ENCODE measurements around the gene KRTAP5-3.
"Not testable (repeated sequence)": the region's sequence is repeated elsewhere in the genome, so short reads cannot be mapped to it uniquely, and the experiment has no call there.

Gene KRTAP5-3

DNA sequence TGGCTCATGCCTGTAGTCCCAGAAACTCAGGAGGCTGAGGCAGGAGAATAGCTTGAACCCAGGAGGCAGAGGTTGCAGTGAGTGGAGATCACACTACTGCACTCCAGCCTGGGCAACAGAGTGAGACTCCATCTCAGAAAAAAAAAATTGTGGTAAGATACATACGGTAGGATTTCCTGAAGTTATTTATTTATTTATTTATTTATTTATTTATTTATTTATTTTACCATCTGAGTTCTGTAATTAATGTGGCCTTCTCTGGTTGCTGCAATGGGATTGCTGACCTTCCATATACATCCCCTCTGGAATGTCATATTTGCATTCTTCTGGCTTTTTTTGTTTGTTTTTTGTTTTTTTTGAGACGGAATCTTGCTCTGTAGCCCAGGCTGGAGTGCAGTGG is 25.4 kb downstream of the KRTAP5-3 start:
- not testable (repeated sequence) for DNase-seq (ENCODE audit: low spot score)

DNA sequence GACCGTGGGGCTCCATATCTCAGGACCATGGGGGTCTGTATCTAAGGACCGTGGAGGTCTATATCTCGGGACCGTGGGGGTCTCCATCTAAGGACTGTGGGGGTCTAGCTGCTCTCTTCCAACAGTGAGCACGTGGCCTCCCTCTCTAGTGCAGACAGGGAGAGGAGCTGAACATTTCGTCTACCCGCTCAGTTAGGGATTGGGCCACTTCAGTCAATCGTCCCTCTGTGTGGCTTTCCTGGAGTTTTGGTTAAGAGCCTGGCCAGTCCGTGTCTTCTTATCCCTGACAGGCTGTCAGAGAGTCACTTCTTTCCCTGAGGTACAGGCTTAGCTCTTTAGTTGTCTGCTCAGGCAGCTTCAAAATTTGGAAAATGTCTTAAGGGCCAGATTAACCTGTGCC is 26.3 kb downstream of the KRTAP5-3 start:
- no peak for DNase-seq (ENCODE audit: low spot score)

DNA sequence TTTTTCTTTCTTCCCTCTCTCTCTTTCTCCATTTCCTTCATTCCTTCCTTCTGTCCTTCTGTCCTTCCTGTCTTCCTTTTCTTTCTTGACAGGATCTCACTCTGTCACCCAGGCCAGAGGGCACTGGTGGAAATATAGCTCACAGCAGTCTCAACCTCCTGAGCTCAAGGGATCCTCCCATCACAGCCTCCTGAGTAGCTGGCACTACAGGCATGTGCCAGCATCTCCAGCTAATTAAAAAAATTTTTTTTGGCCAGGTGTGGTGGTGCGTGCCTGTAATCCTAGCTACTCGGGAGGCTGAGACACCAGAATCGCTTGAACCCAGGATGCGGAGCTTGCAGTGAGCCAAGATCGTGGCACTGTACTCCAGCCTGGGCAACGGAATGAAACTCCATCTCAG is 31.4 kb downstream of the KRTAP5-3 start:
- no peak for DNase-seq (ENCODE audit: low spot score)

DNA sequence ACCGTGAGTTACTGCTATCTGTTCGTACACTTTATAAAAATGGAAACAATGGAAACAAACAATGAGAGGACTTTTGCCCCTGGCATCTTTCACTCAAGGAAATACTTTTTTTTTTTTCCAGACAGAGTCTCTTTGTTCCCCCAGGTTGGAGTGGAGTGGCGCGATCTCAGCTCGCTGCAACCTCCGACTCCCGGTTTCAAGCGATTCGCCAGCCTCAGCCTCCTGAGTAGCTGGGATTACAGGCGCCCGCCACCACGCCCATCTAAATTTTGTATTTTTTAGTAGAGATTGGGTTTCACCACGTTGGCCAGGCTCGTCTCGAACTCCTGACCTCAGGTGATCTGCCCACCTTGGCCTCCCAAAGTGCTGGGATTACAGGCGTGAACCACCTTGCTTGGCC is 32.5 kb downstream of the KRTAP5-3 start:
- not testable (repeated sequence) for DNase-seq (ENCODE audit: low spot score)

DNA sequence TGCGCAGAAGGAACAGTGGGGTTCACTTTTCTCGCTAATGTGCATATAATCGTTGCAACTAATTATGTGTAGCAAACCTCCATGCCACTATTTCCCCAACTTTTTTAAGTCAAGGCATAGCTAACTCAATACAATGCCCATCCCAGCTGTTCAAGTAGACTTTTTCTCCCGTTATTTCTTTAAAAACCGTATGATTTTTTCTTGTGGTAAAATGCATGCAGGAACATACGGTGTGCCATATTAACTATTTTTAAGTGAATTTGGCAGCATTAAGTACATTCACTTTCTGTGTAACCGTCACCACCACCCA is 33.4 kb downstream of the KRTAP5-3 start:
- no peak for DNase-seq (ENCODE audit: low spot score)

DNA sequence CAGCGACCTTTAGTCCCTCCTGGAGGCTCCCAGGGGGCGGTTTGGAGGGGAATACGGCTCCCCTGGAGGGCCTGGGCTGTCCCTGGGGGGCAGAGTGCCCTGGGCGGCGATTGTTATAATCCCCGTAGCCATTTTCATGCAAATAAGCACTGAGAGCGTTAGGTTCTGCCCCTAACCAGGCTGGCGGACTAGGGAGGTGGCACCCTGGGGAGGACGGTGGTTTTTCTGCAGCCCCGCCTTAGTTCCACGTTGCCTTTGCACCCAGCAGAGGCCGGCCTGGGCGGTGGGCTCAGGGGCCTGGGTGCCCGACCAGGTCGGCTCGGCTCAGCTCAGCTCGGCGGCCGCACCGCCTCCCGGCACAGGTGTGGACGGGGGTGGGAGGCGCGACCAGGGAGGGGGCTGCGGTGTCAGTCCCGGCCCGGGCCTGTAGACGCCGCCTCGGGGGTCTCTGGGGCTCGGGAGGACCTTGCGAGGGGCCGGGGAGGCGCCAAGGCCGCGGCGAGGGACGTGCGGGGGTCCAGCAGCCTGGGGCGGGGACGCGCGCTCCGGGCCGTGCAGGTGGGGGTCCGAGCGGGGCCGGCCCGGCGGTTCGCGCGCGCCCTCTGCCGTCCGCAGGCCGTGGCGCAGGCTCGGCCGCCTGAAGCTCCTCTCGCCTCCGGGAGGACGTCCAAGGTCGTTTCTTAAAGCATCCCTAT is 33.9 kb downstream of the KRTAP5-3 start:
- no peak for DNase-seq (ENCODE audit: low spot score)

DNA sequence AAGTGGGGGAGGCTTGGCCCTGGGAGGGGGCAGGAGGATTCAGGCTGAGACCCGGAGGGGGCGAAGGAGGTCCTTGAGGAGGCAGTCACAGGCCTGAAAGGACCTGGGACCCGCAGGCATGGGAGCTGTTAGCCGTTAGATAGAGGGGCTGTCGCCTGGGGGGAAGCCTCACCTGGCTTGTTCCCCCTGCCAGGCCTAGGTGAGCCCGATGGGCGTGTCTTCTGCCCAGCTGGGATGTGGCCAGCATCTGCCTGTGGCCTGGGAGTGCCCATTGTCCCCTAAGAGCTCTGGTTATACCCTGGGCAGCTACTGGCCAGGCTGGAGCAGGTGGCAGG is 34.4 kb downstream of the KRTAP5-3 start:
- DNase-seq (ENCODE audit: low spot score): no peak

DNA sequence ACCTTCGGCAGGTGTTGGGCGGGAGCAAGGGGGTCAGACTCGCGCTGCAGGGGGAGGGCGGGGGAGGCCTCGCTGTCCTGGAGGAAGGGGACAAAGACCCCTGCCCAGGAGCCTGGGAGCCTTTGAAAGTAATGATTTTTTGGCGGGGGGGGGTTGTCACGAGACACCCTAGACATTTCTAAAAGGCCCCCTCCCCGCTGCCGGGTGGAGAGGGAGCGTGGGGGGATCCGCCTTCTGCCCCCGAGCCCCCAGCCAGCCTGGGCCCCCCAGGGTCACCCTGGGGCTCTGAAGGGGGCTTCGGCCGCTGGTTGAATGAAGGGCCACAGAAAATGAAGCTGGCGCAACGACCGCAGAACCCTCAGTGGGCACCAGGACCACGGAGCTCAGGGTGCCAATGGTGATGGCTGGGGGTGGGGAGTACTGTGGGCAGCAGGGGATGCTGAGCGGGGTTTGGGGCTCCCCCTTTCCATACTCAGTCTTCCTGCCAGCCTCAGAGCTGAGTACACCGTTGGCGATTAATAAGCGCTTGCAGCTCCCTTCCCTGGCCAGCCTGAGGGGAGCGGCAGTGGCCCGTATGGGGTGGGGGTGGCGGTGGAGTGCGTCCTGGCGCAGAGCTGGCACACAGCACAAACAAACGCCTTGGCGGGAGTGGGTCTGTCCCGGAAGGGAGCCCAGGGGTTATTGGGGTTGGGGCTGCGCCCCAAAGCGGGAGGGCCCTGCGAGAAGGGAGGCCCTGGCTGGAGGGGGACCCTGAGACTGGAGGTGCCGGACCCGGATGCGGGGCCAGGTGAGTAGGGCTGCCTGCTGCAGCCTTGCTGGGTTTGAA is 35.0 kb downstream of the KRTAP5-3 start:
- DNase-seq (ENCODE audit: low spot score): no peak

DNA sequence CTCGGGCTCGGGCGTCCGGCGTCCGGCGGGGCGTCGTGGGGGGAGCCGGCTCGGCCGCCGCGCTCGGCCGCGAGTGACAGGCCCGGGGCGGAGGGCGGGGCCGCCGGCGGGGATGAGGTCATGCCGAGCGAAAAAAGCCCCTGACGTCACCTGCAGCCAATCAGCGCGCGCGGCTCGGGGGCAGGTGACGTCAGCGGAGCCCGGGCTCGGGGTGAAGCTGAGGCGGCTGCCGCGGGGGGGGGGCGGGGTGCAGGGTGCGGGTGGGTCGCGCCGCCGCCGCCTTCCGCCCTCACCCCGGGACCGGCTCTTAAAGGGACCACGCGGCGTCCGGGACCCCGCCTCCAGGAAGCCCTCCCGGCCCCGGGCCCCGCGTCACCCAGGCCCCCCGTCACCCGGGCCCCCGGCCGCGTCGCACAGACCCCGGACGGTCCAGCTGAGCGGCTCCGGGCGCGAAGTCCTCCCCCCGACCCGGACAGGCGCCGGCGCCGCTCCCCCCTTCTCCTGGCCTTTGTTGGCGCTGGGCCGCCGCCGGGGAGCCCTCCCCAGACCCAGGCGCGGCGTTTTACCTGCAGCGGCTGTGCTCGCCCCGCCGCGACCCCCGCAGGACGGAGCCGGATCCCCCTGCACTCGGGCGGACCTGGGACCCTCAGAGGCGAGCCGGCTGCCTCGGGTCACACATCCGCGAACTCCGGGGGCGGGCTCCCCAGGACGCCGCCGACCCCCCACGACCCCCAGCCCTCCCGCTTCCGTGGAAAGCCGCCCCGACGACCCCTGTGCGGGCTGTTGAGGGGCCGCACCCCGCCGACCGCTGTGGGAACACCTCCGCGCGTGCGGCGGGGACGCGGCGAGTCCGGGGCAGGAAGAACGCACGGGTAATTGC is 35.8 kb downstream of the KRTAP5-3 start, which contains the start of gene DUSP8:
DUSP8 (minus strand) TSS at position 75 of the 880 bp plus-strand sequence. CDS start 6,445 bp downstream, outside the sequence.
- DNase-seq (ENCODE audit: low spot score): peak; percentile 84

DNA sequence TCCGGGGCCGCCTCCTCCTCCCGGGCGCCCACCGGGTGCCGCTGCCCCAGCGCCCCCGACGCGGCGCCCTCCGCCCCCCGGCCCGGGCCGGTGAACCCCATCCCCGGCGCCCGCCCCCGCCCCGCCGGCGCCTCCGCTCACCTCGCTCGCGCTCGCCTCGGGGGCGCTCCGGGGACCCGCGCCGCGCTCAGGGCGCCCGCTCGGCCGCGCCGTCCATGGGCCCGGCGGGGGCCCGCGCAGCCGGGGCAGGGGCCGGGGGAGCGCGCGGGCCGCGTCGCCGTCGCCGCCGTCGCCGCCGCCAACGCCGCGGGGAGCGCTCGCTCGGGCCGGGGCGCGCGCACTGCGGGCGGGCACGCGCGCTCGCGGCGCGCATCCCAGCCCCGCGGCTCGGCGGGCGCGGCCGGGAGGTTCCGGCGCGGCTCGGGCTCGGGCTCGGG is 36.5 kb downstream of the KRTAP5-3 start:
- DNase-seq (ENCODE audit: low spot score): no peak

DNA sequence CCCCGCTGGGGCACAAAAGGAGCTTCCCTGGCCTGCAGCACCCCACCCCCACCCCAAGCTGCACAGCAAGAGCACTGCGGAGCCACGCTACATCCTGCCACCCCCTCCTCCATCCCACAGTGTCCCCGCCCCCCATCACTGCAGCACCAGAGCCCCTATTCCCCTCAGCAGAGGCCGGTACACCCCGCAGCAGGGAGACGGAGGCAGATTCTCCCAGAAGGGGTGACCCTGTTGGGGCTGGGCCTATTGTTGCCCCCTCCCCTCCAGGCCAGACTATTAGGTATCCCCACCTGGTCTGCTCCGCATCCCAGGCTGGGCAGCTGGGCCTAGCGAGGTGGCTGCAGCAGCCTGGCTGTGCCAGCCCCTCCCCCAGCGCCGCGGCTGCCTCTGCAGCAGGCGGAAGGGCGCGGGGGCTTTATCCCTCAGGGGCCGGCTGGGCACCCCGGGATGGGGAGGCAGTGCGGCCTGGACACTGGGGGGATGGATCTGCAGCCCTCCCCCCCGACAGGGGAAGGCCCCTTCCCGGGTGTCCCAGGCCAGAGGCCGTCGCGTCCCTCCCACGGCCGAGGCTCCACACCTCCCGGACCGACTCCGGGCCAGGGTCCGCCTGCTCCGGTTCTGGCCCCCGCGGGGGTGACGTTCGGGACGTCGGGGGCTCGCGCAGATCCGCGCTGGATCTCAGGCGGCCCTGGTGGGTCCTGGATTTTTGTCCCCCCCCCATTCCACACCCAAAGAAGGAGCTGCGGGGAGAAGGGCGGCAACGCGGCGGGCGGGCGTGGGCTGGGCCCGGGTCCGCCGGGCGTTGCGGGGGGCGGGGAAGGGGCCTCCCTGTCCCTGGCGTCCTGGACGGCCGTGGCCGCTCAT is 37.1 kb downstream of the KRTAP5-3 start:
- DNase-seq (ENCODE audit: low spot score): no peak

DNA sequence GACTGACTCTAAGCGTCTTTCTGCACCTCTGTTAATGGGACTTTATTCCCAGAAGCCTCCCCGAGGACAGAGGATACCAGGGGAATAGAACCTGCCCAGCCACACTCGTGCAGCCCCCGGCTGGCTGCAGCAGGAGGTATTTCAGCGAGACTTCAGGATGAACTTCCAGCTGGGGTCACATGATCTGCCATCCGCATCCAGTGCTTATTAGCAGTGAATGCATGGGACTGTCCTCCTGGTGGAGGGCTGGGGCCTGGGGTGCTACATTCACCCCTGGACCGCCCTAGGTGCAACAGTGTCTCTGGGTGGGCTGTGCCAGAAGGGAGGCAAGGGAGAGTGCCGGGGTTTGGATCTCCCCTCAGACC is 37.8 kb downstream of the KRTAP5-3 start:
- DNase-seq (ENCODE audit: low spot score): no peak

DNA sequence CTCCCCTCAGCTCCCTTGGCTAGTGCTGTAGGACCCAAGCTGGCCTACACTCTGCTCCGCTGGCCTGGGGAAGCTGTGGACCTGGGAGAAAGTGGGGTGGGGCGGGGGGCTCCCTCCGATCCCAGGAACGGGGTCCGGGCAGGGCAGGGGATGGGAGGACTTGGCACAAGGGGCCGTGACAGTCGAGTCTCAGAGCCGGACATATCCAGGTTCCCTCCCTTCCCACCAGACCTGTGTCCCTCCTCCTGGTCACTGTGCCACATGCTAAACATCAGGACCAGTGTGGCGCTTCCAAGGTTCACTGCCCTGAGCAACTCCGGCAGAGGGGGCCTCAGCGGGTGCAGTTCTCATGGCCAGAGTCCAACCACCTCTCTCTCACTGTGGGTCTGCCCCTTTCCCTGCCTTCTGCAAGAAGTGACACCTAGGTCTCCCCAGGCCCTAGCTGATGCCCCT is 38.2 kb downstream of the KRTAP5-3 start:
- no peak for DNase-seq (ENCODE audit: low spot score)

DNA sequence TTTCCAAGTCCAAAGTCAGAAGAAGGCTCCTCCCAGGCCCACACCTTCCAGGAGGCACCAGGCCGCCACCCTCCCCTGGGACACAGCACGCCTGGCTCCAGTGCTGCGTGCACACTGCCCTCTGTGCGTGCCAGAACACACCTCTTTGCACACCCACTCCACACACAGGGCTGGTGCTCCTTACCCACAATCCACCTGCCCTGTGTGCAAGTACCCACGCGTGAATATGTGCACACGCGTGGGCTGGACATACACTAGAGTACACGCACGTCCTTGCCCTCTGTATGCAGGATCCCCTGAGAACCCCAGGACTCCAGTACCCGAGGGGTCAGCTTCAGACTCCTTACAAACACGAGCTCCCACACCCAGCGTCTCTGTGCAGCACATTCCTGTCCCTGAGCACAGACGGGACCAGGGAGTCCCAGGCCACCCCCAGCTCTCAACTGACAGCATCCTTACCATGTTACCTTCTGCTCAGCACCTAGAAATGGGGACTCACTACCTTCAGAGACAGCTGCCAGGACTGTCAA is 38.9 kb downstream of the KRTAP5-3 start:
- DNase-seq (ENCODE audit: low spot score): no peak

DNA sequence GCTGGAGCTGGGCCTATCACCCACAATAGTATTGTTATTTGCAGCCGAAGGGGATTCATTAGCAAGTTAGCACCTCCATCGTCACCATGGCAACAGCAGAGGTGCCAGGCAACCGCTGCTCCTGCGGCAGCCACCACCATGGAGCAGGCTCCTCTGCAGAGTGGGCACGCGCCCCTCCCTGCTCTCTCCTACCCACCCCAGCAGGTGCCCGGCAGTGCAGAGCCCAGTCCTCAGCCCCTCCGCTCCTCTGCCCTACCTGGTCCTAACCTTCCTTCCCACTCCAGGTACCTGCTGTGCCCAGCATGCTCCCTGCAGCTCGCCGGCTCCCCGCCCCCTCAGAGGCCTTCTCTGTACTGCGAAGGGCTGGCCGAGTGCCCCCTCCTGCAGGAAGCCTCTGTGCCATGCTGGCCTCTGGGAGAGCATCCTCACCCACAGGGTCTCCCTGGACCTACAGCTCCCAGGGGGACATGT is 39.8 kb downstream of the KRTAP5-3 start:
- DNase-seq (ENCODE audit: low spot score): no peak

DNA sequence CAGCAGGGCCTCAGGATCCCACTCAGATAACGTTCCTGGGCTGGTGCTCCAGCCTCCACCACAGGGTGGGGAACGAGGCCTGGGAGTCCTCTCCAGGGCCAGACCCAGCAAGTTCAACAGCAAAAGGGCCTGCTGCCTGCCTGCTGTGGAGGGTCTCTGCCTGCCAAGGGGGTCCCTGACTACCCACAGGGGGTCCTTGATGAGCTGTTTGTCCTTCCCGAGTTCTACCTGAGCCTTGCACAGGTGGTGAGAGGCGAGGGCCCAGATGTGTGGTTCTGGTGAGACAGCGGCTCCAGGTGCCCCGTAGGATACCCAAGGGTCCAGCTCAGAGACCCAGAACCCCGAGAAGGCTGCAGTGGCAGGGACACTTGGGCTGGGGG is 40.6 kb downstream of the KRTAP5-3 start:
- no peak for DNase-seq (ENCODE audit: low spot score)

DNA sequence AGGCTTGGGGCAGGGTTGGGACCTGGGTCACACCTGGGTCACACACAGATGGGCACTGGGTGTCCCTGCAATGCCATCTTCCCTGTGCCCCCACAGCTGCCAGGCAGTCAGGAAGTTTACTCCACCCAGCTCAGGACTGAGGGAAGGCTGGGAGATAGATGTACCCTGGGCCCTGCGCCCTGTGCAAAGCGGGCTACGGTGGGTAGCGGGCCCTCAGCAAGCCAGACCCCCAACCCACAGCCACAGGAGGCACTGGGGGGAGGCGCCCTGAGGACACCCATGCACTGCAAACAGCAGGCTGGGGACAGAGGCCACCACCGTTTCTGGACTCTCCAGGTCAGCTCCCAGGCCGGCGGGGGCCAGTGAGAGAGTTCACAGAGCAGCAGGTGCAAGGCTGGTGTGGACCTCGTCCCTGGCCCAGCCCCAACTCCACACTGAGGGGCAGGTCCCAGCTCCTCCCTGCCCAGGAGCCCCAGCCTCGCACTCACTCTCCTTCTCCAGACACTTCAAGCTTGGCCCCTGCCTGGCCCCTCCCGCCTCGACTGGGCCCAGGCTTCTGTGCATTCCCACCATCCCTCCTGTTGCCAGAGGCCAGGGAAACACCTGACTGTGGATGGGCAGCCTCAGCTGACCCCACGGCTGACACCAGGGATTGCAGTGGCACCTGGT is 41.1 kb downstream of the KRTAP5-3 start:
- DNase-seq (ENCODE audit: low spot score): no peak

DNA sequence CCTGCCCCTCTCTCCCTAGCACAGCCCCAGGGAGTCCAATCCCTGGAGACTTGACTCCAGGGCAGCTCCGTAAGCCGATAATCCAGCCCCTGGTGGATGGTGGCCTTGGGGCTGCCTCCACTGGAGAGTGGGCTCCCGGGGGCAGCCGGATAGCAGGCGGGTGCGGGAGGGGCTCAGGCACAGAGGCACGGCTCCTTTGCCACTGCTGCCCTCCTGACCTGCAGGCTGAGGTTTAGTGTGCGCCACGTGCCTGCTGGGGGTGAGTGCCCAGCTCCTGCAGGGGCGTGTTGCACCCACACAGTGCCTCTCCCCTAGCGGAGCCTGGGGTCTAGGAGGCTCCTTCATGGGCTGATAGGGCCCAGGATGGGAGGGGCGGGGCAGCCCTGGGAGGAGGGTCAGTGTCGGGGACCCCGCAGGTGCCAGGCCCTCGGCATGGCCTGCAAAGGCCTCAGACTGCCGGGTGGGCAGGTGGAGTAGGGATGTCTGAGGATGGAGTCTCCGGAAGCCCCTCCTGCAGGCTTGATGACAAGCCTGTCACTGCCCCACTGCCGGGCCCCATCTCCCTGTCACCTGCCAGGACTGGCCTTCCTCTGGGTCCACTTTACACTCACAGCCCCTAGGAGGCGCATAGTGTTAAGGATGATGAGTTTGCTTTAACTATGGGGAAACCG is 41.7 kb downstream of the KRTAP5-3 start:
- DNase-seq (ENCODE audit: low spot score): no peak

DNA sequence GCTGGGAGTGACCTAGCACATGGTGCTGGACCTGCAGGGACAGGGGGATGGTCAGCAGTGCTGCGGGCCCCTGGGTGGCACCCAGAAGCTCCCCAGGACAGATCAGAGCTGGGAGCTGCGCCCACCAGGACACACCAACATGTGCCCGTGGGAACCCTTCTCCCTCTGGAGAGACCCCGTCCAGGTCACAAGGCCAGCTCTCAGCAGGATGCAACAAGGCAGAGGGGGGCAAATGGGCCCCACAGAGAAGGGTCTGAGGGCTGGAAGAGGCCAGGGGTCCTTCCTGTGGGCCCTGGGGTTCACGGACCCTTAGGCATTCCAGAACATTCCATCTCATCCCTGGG is 42.4 kb downstream of the KRTAP5-3 start:
- no peak for DNase-seq (ENCODE audit: low spot score)

DNA sequence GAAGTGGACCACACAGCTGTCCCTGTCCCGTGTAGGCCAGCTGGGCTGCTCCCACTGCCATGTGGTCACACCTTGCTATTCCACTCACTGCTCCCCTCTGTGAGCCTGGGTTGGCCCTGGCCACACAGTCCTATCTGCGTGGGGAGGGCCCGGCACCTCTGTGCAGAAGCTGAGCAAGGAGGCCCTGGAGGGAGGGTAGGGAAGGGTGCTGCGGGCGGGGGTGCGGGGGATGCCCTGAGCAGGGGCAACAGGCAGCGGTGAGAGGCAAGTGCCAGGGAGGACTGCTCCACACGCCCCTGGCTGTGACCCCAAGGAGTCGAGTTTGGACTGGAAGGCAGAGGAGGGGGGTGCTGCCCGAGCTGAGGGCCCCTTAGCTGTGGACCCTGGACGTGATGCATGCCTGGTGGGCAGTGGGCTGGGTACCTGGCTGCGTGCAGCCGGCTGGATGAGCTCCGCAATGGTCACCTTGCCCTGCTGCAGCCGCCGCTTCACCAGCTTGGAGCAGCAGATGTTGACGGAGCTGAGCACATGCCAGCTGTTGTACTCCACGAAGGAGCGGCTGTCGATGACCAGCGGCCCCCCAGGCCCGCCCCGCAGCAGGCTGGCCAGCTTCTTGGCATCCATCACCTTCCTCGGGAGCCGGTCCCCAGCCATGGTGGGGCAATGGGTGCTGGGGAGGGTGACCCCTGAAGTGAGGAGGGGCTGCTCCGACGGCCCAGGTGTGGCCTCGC is 42.9 kb downstream of the KRTAP5-3 start:
- no peak for DNase-seq (ENCODE audit: low spot score)
